Keratinocyte (primary cell): Measurements from ENCODE around the gene TCF15. TPM values are rescaled to one million over a fixed set of nuclear protein-coding genes. Genes with fewer than 3 reads are reported as not detected.
A peak's percentile ranks its signal among the peaks of the same experiment; 100 is the strongest.

ENCODE experiments used
- DNase-seq: peaks from one replicate; pipeline ENCODE4 v3.0.0-alpha.2; 2011; ENCODE audit warnings: low read depth, missing footprints, low spot score
- FAIRE-seq: peaks from 2 replicates; lab custom pipeline; 2011; peaks lifted over from hg19 to GRCh38; lab: Jason Lieb, UNC
- H2AFZ ChIP-seq: 2 replicates; pipeline ENCODE4 v1.6.0; 2012; ENCODE audit warnings: low read length, control low read depth, inconsistent platforms; ENCODE audit not compliant: control insufficient read depth
- H3K27ac ChIP-seq: 2 replicates; pipeline ENCODE4 v1.5.1; 2011; ENCODE audit warnings: low read length; ENCODE audit not compliant: control insufficient read depth, insufficient read depth
- H3K27me3 ChIP-seq: 3 replicates; pipeline ENCODE4 v1.6.0; 2011; ENCODE audit warnings: low read length; ENCODE audit not compliant: control insufficient read depth, insufficient read depth; ENCODE audit errors: extremely low read depth
- H3K36me3 ChIP-seq, 2 experiments: 2 replicates in 1 of 2; 3 replicates in 1 of 2; pipeline ENCODE4 v1.5.1; 2011; ENCODE audit warnings: low read length in 2 of 2, mild to moderate bottlenecking in 1 of 2; ENCODE audit not compliant: control insufficient read depth in 2 of 2, insufficient read depth in 2 of 2; ENCODE audit errors: extremely low read depth in 1 of 2
- H3K4me1 ChIP-seq: 3 replicates; pipeline ENCODE4 v1.5.1; 2011; ENCODE audit warnings: low read length; ENCODE audit not compliant: control insufficient read depth, insufficient read depth; ENCODE audit errors: extremely low read depth
- H3K4me2 ChIP-seq: 3 replicates; pipeline ENCODE4 v1.6.0; 2011; ENCODE audit warnings: low read depth, low read length; ENCODE audit not compliant: control insufficient read depth, insufficient read depth; ENCODE audit errors: extremely low read depth
- H3K4me3 ChIP-seq, 3 experiments: fragments of 200-600 bp in 1 of 3; sonication (generic) in 1 of 3; 2 replicates in 2 of 3; 3 replicates in 1 of 3; pipeline ENCODE4 v1.5.1; 2011 to 2016; ENCODE audit warnings: low read length in 3 of 3, mild to moderate bottlenecking in 3 of 3, control low read depth in 2 of 3, inconsistent platforms in 1 of 3, low read depth in 1 of 3, mixed read lengths in 1 of 3, mixed run types in 1 of 3, moderate library complexity in 1 of 3; ENCODE audit not compliant: control insufficient read depth in 2 of 3, insufficient read depth in 2 of 3; ENCODE audit errors: extremely low read depth in 1 of 3
- H3K79me2 ChIP-seq: 2 replicates; pipeline ENCODE4 v1.6.0; 2012; ENCODE audit warnings: low read length; ENCODE audit not compliant: control insufficient read depth, insufficient read depth
- H3K9ac ChIP-seq: 3 replicates; pipeline ENCODE4 v1.6.0; 2011; ENCODE audit warnings: low read length; ENCODE audit not compliant: control insufficient read depth, insufficient read depth; ENCODE audit errors: extremely low read depth
- H3K9me1 ChIP-seq: 3 replicates; pipeline ENCODE4 v1.6.0; 2011; ENCODE audit warnings: low read length; ENCODE audit not compliant: control insufficient read depth, insufficient read depth; ENCODE audit errors: extremely low read depth
- H3K9me3 ChIP-seq: 2 replicates; pipeline ENCODE4 v1.5.1; 2012; ENCODE audit warnings: low read depth, low read length; ENCODE audit not compliant: control insufficient read depth
- H4K20me1 ChIP-seq: 3 replicates; pipeline ENCODE4 v1.6.0; 2011; ENCODE audit warnings: low read length; ENCODE audit not compliant: control insufficient read depth, insufficient read depth; ENCODE audit errors: extremely low read depth
- EZH2 ChIP-seq: IDR thresholded peaks from one replicate; pipeline ENCODE4 v1.6.1; 2012; ENCODE audit warnings: inconsistent platforms, mild to moderate bottlenecking, low read length, moderate library complexity
- dilution Hi-C: fragments of 300-500 bp; cut with MboI; formaldehyde crosslinking; loops from one replicate; pipeline ENCODE4 v1.7.0; 2020; ENCODE audit warnings: low sequenced_read_pairs; ENCODE audit not compliant: extremely low pct_ligation_motif_present
- polyA plus RNA-seq, 5 experiments: library from polyadenylated mRNA; depleted of rRNA in 3 of 5; stranded (reverse) in 3 of 5; stranded (forward) in 1 of 5; unstranded in 1 of 5; fragments of >200 nt; gene quantifications; 1 replicate in 1 of 5; 2 replicates in 3 of 5; 3 replicates in 1 of 5; pipeline versions ENCODE4 v1.2.1 to v1.2.3, GENCODE V29; 2011 to 2012; ENCODE audit warnings: missing spikeins in 2 of 5, low read depth in 1 of 5, low replicate concordance in 1 of 5
- TF ChIP-seq, protein P1 (sequence below), 3 experiments: IDR thresholded peaks in 1 of 3; conservative IDR thresholded peaks in 1 of 3; optimal IDR thresholded peaks in 1 of 3; 2 replicates in 2 of 3; 3 replicates in 1 of 3; pipeline versions ENCODE3 to v1.5.1; 2011; ENCODE audit warnings: low read length in 3 of 3, mild to moderate bottlenecking in 3 of 3, moderate library complexity in 2 of 3, control low read depth in 1 of 3, inconsistent platforms in 1 of 3; ENCODE audit not compliant: insufficient read depth in 2 of 3; ENCODE audit errors: extremely low read depth in 1 of 3

The TCF15 gene
- polyA plus RNA-seq, 1 donor (not counting 4 experiments of a cell fraction or from before 2014, with no cell fraction given), result not detected

DNA sequence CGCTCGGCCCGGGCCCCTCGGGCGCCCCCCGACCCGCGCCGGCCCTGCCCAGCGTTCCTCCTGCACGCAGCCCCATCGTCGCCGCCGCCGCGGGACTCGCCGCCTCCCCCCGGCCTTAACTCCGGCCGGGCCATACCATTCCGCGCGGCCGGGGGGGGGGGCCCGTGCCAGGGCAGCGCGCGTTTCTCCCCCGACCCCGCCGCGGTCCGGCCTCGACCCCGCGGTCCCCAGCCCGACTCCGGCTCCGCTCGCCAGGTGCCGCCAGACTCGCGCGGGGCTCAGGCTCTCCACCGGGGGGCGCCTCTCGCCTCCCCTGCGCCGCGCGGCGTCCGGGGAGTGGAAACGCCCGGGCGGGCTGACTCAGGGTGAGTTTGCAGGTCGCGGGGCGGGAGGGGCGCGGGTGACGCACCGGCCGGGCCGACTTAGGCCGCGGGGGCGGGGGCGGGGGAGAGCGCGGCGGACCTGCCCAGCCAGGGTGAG lies 43.0 kb upstream of the TCF15 start, which contains the start of gene SRXN1:
SRXN1 (minus strand) TSS at position 91 of the 480 bp plus-strand sequence; CDS start at position 76, 15 bp downstream.
- peaks cover 14 to 16% of the 10 kb centered on the region in 2 experiments for H3K36me3 ChIP-seq
- peak within 1 kb of the TSS; percentile 72 to 95 (median 76) for H3K4me3 ChIP-seq
- peak; percentile 46 for DNase-seq
- H3K9ac ChIP-seq, result peak within 1 kb of the TSS; percentile 91
- H3K27me3 ChIP-seq, result no peaks in the 10 kb centered on the region
- peaks cover 13% of the 10 kb centered on the region for H3K4me1 ChIP-seq
- FAIRE-seq, result no peak
- dilution Hi-C loops, result no loop called here
- H3K27ac ChIP-seq, result peak within 1 kb of the TSS; percentile 81
- TF ChIP-seq, protein P1, sequence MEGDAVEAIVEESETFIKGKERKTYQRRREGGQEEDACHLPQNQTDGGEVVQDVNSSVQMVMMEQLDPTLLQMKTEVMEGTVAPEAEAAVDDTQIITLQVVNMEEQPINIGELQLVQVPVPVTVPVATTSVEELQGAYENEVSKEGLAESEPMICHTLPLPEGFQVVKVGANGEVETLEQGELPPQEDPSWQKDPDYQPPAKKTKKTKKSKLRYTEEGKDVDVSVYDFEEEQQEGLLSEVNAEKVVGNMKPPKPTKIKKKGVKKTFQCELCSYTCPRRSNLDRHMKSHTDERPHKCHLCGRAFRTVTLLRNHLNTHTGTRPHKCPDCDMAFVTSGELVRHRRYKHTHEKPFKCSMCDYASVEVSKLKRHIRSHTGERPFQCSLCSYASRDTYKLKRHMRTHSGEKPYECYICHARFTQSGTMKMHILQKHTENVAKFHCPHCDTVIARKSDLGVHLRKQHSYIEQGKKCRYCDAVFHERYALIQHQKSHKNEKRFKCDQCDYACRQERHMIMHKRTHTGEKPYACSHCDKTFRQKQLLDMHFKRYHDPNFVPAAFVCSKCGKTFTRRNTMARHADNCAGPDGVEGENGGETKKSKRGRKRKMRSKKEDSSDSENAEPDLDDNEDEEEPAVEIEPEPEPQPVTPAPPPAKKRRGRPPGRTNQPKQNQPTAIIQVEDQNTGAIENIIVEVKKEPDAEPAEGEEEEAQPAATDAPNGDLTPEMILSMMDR (optimal IDR thresholded peaks at IDR 0.05 in 1 of 3, IDR thresholded peaks at IDR 0.05 in 1 of 3, conservative IDR thresholded peaks at IDR 0.05 in 1 of 3; ENCODE audit: extremely low read depth in 1 of 3, insufficient read depth in 2 of 3, low read length in 3 of 3), result peak in 2 of 3 experiments; percentile 71 to 74
- no peak for TF ChIP-seq EZH2
- no peaks in the 10 kb centered on the region for H3K9me3 ChIP-seq
- peaks cover 4% of the 10 kb centered on the region for H4K20me1 ChIP-seq
- H2AFZ ChIP-seq, result peak within 1 kb of the TSS; percentile 79
- peak within 1 kb of the TSS; percentile 92 for H3K4me2 ChIP-seq
- peaks cover 28% of the 10 kb centered on the region for H3K79me2 ChIP-seq
- H3K9me1 ChIP-seq, result no peaks in the 10 kb centered on the region

DNA sequence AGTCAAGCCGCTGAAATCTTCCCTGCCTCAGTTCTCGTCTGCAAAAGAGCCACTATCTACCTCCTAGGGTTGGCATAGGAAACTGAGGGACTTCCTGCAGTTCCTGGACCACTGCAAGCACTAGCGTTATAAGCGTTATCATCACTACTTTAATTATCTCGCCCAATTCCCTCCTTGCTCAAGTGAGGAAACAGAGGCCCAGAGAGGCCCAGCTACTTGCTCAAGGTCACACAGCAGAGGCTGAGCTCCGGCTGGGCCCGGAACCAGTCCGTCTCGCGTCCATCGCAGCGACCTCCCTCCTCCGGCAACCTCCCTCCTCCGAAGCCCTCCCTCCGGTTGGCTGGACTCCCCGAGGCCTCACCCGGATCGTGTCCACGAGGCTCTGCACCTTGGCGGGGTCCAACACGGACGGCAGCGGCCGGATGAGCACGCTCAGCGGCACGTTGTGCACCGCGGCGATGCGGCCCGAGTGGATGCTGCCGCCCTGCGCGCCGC lies 42.6 kb upstream of the TCF15 start:
- Histone ChIP-seq H3K79me2 (peaks cover 28% of the 10 kb centered on the region), H4K20me1 (peaks cover 4% of the 10 kb centered on the region), H3K27ac (peak overlapping the region; percentile 81), H3K4me2 (peak overlapping the region; percentile 92), H3K9me3 (no peaks in the 10 kb centered on the region), H3K4me3 (peak overlapping the region; percentile 72 to 95 (median 76)), H3K27me3 (no peaks in the 10 kb centered on the region), H2AFZ (peak overlapping the region; percentile 79), H3K9me1 (no peaks in the 10 kb centered on the region), H3K4me1 (peaks cover 13% of the 10 kb centered on the region), H3K9ac (peak overlapping the region; percentile 91), H3K36me3 (peaks cover 18 to 21% of the 10 kb centered on the region in 2 experiments)
- FAIRE-seq (no peak), DNase-seq (no peak)
- TF ChIP-seq, protein P1 (optimal IDR thresholded peaks at IDR 0.05 in 1 of 3, IDR thresholded peaks at IDR 0.05 in 1 of 3, conservative IDR thresholded peaks at IDR 0.05 in 1 of 3; ENCODE audit: extremely low read depth in 1 of 3, insufficient read depth in 2 of 3, low read length in 3 of 3), result no peak
- no peak for TF ChIP-seq EZH2
- dilution Hi-C loops, result no loop called here
